Stimulated activated CD4-positive, alpha-beta T cell treated with anti-CD3 and anti-CD28 coated beads, Interleukin-4, amount 100 ng/mL, for 4 hours (primary cell): ENCODE results near the gene ADAMTS19.
"Not testable (repeated sequence)": the region's sequence is repeated elsewhere in the genome, so short reads cannot be mapped to it uniquely, and the experiment has no call there.

Experiments
- DNase-seq, 2 experiments: peaks; one replicate each; pipeline ENCODE4 v3.0.0-alpha.2; 2020

The ADAMTS19 gene

GRCh38 chr5:129459777-129460671, at the start of gene ADAMTS19:
Gene ADAMTS19, plus strand, starts transcription at chr5:129460298. Its CDS starts 94 bp downstream, at chr5:129460392.
- DNase-seq, result no peak

- no peak for DNase-seq
These were observed 49.6 kb upstream of the ADAMTS19 start for GRCh38 chr5:129410488-129410887.

GRCh38 chr5:129412721-129413120, 47.4 kb upstream of the ADAMTS19 start:
- DNase-seq, result no peak

- no peak for DNase-seq
These were observed 46.5 kb upstream of the ADAMTS19 start for GRCh38 chr5:129413570-129413969.

- no peak for DNase-seq
These were observed 40.8 kb upstream of the ADAMTS19 start for GRCh38 chr5:129419292-129419691.

- DNase-seq, result no peak
These were observed 35.1 kb upstream of the ADAMTS19 start for GRCh38 chr5:129425031-129425430.

GRCh38 chr5:129426071-129426470, 34.0 kb upstream of the ADAMTS19 start:
- no peak for DNase-seq

GRCh38 chr5:129428636-129429035, 31.5 kb upstream of the ADAMTS19 start:
- not testable (repeated sequence) for DNase-seq

GRCh38 chr5:129431406-129431805, 28.7 kb upstream of the ADAMTS19 start:
- no peak for DNase-seq

GRCh38 chr5:129438322-129438721, 21.8 kb upstream of the ADAMTS19 start:
- DNase-seq, result no peak

GRCh38 chr5:129440424-129440823, 19.7 kb upstream of the ADAMTS19 start:
- DNase-seq, result no peak

- DNase-seq, result no peak
These were observed 19.0 kb upstream of the ADAMTS19 start for GRCh38 chr5:129441096-129441495.

GRCh38 chr5:129445379-129445778, 14.7 kb upstream of the ADAMTS19 start:
- DNase-seq, result no peak

- DNase-seq, result no peak
These were observed 12.1 kb upstream of the ADAMTS19 start for GRCh38 chr5:129447968-129448367.

GRCh38 chr5:129448654-129449053, 11.4 kb upstream of the ADAMTS19 start:
- DNase-seq, result no peak

GRCh38 chr5:129454461-129454860, 5.6 kb upstream of the ADAMTS19 start:
- DNase-seq, result no peak

- no peak for DNase-seq
These were observed 685 bp upstream of the ADAMTS19 start for GRCh38 chr5:129459450-129459776.

GRCh38 chr5:129460672-129460935, 506 bp downstream of the ADAMTS19 start:
- no peak for DNase-seq

GRCh38 chr5:129460936-129461710, 1.0 kb downstream of the ADAMTS19 start:
- DNase-seq, result no peak

- no peak for DNase-seq
These were observed 1.7 kb downstream of the ADAMTS19 start for GRCh38 chr5:129461711-129462332.

GRCh38 chr5:129465776-129466344, 5.8 kb downstream of the ADAMTS19 start:
- no peak for DNase-seq

- no peak for DNase-seq
These were observed 14.4 kb downstream of the ADAMTS19 start for GRCh38 chr5:129474544-129474943.

GRCh38 chr5:129476751-129477150, 16.7 kb downstream of the ADAMTS19 start:
- no peak for DNase-seq

GRCh38 chr5:129477532-129477931, 17.4 kb downstream of the ADAMTS19 start:
- DNase-seq, result no peak
